GM19468 (cell line): ENCODE measurements around the gene ADAM12.

Source experiments
- ATAC-seq: cut with Tn5 transposase; IDR thresholded peaks from one replicate; pipeline ENCODE4 v1.9.1; 2021; ENCODE audit warnings: mild to moderate bottlenecking, moderate library complexity, moderate number of reproducible peaks; ENCODE audit not compliant: unreplicated experiment; ENCODE audit errors: extremely low read depth

Gene ADAM12

GRCh38 chr10:126243971-126244370, 144.3 kb downstream of the ADAM12 start:
- no peak for ATAC-seq

GRCh38 chr10:126243306-126243705, 145.0 kb downstream of the ADAM12 start:
- ATAC-seq: no peak

GRCh38 chr10:126242397-126243260, 145.6 kb downstream of the ADAM12 start:
- no peak for ATAC-seq

GRCh38 chr10:126240483-126240882, 147.8 kb downstream of the ADAM12 start:
- no peak for ATAC-seq

GRCh38 chr10:126239844-126240243, 148.4 kb downstream of the ADAM12 start:
- ATAC-seq: no peak

GRCh38 chr10:126235979-126236851, 152.1 kb downstream of the ADAM12 start:
- no peak for ATAC-seq

GRCh38 chr10:126235091-126235978, 152.9 kb downstream of the ADAM12 start:
- ATAC-seq: no peak

- no peak for ATAC-seq
These were observed 153.6 kb downstream of the ADAM12 start for GRCh38 chr10:126234630-126235029.

GRCh38 chr10:126233182-126234148, 154.8 kb downstream of the ADAM12 start:
- ATAC-seq: no peak

GRCh38 chr10:126230587-126230986, 157.7 kb downstream of the ADAM12 start:
- ATAC-seq: no peak

GRCh38 chr10:126229686-126230085, 158.6 kb downstream of the ADAM12 start:
- no peak for ATAC-seq

GRCh38 chr10:126227762-126228134, 160.5 kb downstream of the ADAM12 start:
- no peak for ATAC-seq

- no peak for ATAC-seq
These were observed 161.1 kb downstream of the ADAM12 start for GRCh38 chr10:126226988-126227761.

- ATAC-seq: no peak
These were observed 162.1 kb downstream of the ADAM12 start for GRCh38 chr10:126226205-126226604.

- no peak for ATAC-seq
These were observed 162.6 kb downstream of the ADAM12 start for GRCh38 chr10:126225672-126226008.

- ATAC-seq: no peak
These were observed 163.2 kb downstream of the ADAM12 start for GRCh38 chr10:126224967-126225671.

- ATAC-seq: no peak
These were observed 164.7 kb downstream of the ADAM12 start for GRCh38 chr10:126223512-126224067.
